ENCODE results near the gene ACKR1.

Gene ACKR1

DNA sequence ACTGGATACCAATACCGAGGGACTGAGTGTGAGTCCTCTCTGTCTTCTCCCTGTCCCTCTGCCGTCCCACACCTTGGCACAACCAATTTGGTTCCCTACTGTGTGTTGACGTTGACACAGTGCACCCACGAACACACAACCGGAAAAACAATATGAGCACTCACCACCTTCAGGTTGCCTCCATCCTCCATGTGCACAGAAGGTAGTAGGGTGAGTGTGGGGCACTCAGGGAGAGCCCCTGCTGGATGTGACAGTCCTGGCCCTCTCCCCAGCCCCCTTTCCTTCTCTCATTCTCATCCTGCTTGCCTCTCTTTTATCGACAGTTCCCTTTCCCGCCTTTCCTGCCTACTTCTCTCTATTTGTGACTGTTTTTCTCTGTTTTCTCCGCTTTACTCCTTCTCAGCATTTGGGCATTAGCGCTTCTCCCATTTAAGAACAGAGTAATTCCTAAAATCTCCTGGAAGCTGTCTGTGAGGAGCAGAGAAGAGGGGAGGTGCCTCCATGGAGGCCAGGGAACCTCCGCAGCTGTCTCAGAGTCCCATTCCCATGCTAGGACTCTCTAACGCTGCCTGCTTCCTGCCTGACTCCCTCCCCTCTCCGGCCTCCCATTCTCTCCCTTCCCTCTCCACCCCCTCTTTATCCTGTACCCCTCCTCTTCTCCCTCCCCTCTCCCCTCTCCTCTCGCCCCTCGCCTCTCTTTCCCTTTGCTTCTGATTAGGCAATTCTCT, 16.9 kb upstream of the ACKR1 start:
- no peak for DNase-seq (ENCODE audit: low spot score)

DNA sequence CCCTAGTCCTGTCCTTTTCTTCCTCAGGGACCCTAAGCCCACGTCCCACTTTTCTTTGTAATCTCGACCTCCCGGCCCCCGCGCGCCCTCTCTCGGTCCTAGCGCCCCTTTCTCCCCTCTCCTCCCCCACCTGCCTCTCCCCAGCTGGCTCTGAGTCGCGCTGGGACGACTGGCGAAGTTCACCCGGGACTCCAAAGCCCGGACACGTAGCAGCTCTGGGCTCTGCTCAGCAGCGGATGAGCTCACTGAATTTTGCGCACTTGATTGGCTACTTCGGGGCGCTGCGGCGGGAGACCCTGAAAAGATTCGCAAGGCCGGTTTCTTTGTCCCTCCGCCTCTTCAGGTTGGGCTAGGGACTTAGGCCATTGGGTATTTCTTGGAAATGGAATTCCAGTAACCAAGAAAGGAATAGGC, 16.3 kb upstream of the ACKR1 start:
- no peak for DNase-seq (ENCODE audit: low spot score)

DNA sequence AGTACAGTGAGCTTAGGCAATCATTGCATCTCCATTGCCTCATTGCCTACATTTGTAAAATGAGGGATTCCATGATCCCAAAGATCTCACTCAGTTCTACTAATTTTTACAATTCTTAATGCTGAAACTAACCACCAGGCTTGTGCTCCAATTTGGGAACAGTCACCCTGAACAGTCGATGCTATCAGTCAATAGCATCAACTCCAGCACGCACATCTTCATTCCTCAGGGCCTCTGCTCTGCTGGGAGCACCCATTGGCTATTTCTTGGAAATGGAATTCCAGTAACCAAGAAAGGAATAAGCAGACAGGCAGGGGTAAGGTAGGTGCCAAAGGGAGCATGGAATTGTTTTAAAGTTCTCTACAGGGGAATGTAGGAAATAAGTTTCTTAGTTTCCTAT, 14.2 kb upstream of the ACKR1 start:
- no peak for DNase-seq (ENCODE audit: low spot score)

DNA sequence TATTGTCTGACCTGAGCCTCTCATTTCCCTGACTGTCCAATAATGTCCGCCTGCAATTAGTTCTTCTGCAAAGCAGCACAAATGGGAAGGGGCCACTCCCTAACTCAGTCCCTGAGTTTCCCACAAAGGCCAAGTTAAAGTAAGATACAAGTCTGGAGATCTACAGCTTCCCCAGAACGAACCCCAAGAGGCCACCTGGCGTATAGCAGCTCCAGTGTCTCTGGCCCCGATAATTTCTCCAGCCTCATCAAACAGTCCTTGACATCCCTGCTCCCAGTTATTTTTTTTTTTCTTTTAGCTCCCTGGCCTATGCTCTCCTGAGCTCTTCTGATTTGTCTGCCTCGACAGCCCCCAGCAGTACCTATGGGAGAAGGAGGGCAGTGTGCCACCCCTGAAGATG, 8.1 kb upstream of the ACKR1 start:
- no peak for DNase-seq (ENCODE audit: low spot score)

DNA sequence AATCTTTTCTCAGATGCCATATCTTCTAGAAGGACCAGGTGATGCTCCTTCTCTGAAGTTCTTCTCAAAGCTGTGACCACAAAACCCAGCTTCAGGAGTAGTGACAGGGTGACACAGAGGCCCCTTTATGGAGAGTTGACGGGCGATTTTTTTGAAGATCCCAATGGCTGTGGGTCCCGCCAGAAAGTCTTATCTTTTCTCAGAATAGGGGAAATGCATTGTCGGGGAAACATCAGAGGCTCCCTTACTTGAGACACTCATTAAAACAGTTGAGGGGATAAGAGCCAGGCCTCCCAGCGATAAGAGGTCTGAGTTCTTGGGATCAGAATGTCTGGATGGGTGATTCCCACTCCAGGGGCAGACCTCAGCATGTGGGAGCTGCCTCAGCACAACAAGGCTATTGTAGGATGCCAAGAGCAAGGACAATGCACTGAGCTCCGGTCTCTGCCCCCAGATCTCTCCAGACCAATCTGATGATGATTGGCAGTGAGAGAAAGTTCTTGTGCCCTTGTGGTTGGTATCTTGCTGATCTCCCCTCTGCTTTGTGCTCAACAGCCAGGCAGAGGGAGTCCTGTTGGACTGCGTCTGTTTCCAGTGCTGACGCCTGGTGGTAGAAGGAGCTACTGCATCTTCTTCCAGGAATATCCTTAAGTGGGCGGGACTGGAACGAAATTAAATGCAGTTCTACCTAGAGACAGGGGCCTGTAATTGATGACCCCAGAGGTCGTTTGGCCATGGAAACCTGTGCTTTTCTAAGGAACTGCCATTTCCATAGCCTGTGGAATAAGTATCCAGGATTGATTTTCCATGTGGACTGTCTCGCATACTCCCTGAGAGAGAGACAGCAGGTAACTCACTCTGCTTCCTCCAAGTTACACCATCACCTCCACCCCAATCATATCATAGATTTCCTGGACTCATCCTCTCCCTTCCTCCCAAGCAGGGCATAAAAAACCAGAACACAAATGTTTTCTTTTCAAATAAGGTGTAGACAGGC, 6.8 kb upstream of the ACKR1 start:
- DNase-seq (ENCODE audit: low spot score) = peak; percentile 89

DNA sequence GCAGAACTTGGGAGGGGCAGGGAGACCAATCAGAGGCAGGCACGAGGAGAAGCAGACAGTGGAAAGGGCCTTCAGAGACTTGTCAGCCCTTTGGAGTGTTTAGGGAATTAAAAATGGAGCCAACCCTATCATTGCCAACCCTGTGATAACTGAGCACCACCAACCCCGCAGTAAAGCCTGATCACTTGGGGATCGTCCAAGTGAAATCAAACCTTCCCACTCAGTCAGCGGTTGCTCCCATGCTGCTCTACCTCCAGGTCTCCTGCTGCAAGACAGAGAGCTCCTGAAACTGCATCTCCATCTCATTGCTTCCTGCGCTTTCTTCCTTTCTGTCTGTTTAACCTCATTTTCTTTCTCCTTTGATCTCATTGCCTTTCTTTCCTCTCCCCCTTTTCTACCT, 4.8 kb upstream of the ACKR1 start:
- DNase-seq (ENCODE audit: low spot score) = no peak

DNA sequence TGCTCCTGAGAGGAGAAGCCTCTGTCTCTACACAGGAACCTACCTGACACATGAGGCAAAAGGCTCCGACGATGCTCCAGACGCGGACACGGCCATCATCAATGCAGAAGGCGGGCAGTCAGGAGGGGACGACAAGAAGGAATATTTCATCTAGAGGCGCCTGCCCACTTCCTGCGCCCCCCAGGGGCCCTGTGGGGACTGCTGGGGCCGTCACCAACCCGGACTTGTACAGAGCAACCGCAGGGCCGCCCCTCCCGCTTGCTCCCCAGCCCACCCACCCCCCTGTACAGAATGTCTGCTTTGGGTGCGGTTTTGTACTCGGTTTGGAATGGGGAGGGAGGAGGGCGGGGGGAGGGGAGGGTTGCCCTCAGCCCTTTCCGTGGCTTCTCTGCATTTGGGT, 3.9 kb upstream of the ACKR1 start:
- no peak for DNase-seq (ENCODE audit: low spot score)

DNA sequence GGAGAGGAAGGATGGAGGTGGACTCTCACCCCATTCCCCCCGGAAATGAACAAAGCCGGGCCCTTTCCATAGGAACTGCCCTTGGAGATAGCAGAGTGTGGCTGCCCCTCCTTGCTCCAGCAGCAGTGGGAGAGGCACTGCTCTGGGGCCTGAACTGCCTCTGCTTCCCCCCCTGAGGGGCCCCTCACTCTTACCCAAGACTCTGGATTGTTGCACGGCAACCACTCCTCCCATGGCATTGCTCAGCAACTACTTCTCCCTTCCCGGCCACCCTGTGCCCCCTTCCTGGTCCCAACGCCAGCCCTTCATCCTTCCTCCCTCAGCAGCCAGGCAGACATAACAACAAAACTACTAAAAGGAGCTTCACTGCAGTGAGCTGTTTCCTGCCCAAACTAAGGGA, 3.0 kb upstream of the ACKR1 start:
- no peak for DNase-seq (ENCODE audit: low spot score)

DNA sequence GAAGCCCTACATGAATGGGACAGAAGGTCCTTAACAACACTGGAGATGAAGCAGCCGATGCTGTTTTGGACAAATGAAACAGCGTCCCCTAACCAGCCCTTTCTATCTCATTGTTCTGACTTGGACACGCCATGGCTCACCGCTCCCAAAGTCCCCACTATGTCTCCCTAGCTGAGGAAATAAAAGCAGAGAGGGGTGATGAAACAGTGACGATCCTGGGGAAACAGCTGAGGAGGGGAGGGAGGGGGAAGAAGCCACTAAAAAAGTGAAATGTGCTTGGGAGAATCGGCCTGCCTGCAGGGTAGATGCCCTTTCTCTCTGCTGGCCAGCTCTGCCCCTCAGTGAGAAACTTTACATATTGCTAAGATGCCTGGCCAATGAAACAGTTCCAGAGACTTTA, 1.1 kb upstream of the ACKR1 start:
- DNase-seq (ENCODE audit: low spot score) = no peak

DNA sequence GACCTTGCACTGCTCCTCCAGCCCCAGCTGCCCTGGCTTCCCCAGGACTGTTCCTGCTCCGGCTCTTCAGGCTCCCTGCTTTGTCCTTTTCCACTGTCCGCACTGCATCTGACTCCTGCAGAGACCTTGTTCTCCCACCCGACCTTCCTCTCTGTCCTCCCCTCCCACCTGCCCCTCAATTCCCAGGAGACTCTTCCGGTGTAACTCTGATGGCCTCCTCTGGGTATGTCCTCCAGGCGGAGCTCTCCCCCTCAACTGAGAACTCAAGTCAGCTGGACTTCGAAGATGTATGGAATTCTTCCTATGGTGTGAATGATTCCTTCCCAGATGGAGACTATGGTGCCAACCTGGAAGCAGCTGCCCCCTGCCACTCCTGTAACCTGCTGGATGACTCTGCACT, 550 bp downstream of the ACKR1 start:
- peak; percentile 65 for DNase-seq (ENCODE audit: low spot score)

DNA sequence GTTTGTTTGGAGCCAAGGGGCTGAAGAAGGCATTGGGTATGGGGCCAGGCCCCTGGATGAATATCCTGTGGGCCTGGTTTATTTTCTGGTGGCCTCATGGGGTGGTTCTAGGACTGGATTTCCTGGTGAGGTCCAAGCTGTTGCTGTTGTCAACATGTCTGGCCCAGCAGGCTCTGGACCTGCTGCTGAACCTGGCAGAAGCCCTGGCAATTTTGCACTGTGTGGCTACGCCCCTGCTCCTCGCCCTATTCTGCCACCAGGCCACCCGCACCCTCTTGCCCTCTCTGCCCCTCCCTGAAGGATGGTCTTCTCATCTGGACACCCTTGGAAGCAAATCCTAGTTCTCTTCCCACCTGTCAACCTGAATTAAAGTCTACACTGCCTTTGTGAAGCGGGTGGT, 1.4 kb downstream of the ACKR1 start:
- DNase-seq (ENCODE audit: low spot score) = peak; percentile 66

DNA sequence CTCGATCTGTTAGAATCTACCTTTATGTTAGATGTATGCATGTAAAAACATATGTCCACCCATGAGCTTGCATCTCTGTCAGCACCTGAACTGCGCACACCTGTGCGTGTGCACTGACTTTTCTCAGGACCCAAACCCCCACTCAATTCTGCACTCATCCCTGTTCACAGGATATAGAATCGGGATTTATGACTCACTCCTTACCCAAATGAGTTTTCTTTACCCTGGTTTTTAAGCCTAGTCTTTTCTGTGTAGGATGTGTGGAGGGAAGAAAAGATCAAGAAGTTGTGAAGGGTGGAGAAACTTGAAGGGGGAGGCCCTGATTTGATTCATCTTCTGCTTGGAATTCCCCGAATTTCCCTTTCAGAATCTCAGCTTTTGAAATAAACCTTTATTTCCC, 2.4 kb downstream of the ACKR1 start:
- DNase-seq (ENCODE audit: low spot score) = no peak

DNA sequence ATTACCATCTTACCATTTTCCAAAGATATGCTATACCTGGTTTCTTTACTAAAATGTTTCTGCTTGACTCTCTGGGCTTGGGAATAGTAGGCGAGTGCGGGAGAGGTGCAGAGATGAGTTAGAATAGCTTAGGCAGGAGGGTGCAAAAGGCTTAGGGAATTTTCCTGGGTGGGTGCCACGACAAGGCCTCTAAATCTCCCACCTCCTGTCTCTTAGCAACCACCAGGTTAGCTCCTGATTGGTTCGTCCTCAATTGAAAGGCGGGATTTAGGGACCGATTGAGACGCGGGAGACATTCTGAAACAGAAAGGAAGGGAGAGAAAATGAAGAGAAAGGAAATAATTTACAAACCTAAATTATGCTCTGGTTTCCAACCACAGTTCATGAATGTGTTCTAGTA, 3.1 kb downstream of the ACKR1 start:
- peak; percentile 43 for DNase-seq (ENCODE audit: low spot score)

DNA sequence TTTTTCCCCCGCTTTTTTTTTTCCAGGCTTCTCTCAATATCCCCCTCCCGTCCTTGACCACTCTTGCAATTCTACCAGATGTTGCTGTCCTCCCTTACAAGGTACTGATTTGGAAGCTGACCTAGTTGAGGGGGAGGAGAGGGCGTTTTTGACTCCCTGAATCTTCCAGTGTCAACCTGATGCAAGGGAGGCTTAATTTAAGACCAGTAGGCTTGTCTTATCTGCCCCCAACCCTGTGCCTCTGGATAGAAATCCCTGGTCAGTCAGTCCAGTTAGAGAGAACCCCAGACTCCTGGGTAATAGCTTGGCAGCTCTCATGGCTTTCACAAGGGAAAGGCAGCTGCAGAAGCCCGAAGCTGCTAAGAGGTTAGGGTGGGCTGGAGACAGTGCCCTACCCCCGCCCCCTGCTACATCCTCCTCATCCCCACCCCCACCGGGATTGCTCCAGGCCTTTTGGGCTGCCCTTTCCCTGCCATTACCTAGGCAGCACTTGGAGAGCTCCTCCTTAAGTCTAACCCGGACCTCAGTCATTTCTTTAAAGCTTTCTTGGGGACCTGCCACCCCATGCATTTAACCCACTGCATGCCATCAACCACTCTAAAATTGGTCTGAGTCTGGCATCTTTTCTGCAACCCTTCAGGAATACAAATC, 3.6 kb downstream of the ACKR1 start:
- DNase-seq (ENCODE audit: low spot score) = no peak

DNA sequence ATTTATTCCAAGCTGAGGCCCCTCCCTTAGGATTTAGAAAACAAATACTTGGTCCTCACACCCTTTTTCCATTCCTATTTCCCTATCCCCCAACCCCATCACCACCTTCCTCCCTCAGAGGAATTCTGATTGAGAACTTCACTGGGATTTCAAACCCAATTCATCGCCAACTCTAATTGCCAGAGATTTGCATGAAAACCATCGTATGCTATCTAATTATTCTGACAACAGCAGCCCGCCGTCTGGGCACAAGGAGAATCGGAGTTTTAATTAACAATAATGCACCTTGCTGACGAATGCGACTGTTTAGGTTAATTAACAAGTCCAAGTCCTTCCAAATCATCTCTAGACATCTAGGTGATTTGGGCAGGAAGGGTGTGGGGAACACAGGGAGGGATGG, 4.4 kb downstream of the ACKR1 start:
- DNase-seq (ENCODE audit: low spot score) = no peak

DNA sequence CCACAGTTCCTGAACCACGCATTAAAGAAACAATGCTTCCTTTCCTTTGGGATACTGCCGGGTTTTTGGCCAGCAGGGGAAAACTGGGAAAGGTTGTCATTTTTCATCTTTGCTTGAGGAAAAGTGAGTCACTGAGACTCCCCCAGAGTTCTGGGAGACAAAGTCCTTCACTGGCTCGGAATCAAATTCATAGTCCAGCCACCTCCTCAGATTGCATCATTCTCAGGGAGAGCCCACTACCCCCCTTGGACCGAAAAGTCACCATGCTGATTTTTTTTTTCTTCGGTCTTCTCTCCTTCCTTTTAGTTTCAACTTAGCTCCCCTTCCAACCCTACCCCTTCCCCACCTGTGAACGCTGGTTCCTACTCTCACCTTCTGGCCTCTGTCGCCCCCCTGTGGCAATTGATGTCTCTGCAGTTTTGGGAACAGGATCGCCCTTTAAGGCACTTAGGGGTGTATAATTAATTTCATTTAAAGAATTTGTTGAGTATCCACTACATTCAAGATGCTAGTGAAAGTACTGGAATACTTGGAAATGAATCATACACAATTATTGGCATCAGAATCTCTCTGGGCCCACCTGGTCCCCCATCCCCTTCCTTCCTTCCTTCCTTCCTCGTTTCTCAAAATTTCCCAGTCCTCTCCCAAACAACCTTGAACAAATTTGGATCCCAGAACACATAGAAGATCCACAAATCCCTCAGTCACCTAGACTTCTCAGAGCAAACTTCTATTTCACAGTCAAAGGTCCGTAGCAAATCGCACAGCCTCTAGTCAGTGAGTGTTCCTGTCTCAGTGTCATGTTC, 6.9 kb downstream of the ACKR1 start:
- DNase-seq (ENCODE audit: low spot score) = peak; percentile 83

DNA sequence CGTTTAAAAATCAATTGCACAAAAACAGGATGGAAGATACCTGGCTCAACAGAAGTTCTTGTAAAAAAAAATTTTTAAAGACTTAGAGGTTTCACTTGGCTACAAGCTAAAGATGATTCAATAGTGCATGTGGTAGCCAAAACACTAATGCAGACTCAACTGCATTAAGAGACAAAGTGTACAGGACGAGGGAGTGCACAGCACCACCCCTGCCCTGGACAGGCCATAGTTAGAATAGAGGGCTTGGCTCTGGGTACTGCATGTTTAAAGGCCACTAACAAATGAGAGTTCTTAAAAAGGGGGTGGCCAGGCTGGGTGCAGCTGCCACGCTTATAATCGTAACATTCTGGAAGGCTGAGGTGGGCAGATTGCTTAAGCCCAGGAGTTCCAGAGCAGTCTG, 7.9 kb downstream of the ACKR1 start:
- DNase-seq (ENCODE audit: low spot score) = no peak

DNA sequence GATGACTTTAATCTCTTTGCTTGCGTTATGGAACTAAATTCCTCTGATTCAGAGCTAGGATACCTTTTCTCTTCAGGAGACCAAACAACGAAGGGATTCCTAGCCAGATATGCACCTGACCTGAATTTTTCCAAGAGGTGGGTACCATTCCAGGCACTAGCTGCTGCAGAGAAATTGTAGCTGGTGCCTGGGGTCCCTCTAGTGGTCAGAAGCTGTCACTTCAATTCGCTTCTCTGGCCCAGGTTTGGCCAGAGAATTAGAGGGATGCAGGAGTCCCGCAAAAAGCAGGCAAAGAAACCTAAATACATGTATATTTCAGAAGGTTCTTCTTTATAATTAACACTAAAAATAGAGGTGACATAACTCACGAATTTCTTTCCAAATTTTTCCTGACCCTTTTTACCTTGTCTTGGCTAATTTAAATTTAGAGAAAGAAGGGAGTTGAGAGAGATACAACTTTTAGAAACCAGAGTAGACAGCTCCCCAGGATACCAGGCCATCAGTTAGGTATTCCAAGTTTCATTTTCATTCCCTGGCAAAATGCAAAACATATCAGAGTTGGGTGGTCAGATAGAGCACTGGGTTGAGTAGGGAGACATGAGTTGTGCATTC, 9.6 kb downstream of the ACKR1 start:
- DNase-seq (ENCODE audit: low spot score) = peak; percentile 76

DNA sequence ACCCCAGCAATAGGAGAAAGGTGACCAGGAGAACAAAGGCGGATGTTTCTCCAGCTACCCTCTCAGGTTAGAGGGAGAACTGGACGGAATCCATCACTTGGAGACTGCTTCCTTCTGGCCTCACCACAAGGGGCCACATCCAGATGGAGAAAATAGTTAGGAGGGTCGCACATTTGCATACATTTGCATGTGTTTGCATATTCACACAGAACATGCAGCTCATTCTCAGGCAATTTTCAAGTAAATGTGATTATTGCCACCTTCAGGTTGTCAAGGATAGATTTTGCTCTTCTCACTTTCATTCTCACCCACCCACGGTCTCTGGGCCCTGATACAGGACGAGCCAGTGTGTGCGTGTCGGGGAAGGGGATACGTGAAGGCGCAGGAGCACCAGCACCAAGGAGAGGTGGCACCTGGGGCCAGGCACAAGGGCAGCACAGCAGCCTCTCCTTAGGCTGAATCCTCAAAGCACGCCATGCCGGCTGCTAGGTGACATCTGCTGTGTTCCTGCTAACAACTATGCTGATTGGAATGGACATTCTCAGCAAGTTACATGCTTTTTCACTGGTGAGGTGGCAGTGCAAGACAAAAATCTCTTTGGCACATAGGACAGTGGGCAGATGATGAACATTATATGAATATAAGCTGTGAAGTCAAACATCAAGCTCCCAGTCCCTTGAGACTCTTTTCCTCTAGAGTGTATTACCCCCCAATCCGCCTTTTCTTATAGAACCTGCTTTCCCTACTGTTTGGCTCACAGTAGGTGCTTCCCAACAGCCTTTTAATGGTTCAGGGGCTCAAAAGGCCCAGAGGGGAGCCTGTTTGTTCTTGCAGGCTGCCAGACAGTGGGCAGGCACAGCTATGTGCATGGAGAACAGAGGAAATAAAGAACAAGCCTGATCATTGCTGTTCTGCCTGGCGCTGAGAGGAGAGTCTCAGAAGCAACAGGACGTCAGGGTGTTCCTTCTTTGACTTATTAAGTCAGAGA, 14.3 kb downstream of the ACKR1 start:
- no peak for DNase-seq (ENCODE audit: low spot score)

Data from hematopoietic multipotent progenitor cell treated with erythropoietin and hydrocortisone succinate and interleukin-3 and kit ligand, for 17 days (in vitro differentiated cells).